Thyroid gland (tissue), 4 donors: ENCODE data around the gene CRYBG3. TPM values are rescaled to one million over a fixed set of nuclear protein-coding genes. Genes with fewer than 3 reads are reported as not detected.

Experiments
- DNase-seq, 2 donors: peaks; one replicate each; pipeline ENCODE4 v3.0.0-alpha.2; 2019
- H3K27ac ChIP-seq, 3 donors: fragments of 200-600 bp; sonication (generic); 1 replicate in 2 of 3; 2 replicates in 1 of 3; pipeline ENCODE4 v1.5.1; 2016 to 2019; ENCODE audit warnings: mild to moderate bottlenecking in 1 of 3, moderate library complexity in 1 of 3
- H3K27me3 ChIP-seq: fragments of 200-600 bp; sonication (generic); one replicate; pipeline ENCODE4 v1.5.1; 2019
- H3K36me3 ChIP-seq, 2 donors: fragments of 200-600 bp; sonication (generic); one replicate each; pipeline ENCODE4 v1.5.1; 2016 to 2019
- H3K4me1 ChIP-seq, 2 donors: fragments of 200-600 bp; sonication (generic); one replicate each; pipeline ENCODE4 v1.5.1; 2017 to 2019
- H3K4me3 ChIP-seq, 3 donors: fragments of 200-600 bp; sonication (generic); replicated peaks in 1 of 3; 1 replicate in 2 of 3; 2 replicates in 1 of 3; pipeline ENCODE4 v1.5.1; 2016; ENCODE audit warnings: mild to moderate bottlenecking in 1 of 3
- H3K9me3 ChIP-seq: fragments of 200-600 bp; sonication (generic); one replicate; pipeline ENCODE4 v1.5.1; 2017
- CTCF ChIP-seq, 6 experiments: fragments of 200-600 bp in 3 of 6; fragments of 450-650 bp in 3 of 6; sonication (generic) in 3 of 6; IDR thresholded peaks; one replicate each; pipeline ENCODE4 v1.5.1; 2016 to 2019; ENCODE audit warnings: antibody characterized with exemption in 6 of 6, mild to moderate bottlenecking in 2 of 6, inconsistent platforms in 1 of 6, moderate library complexity in 1 of 6
- POLR2A ChIP-seq, 2 donors: fragments of 450-650 bp; IDR thresholded peaks; one replicate each; pipeline ENCODE4 v1.6.1; 2017; ENCODE audit warnings: antibody characterized with exemption in 2 of 2, mild to moderate bottlenecking in 2 of 2, moderate library complexity in 1 of 2
- WGBS, 2 donors: methylation state at CpG; one replicate each; pipeline ENCODE4 v1.1.5; 2017; 5-methylcytosine and 5-hydroxymethylcytosine counted together
- intact Hi-C: fragments of 100-400 bp; cut with DNase I; formaldehyde crosslinking; loops from one replicate; pipeline ENCODE4 v1.15.1; 2023
- total RNA-seq, 4 donors: library from RNA; depleted of rRNA; stranded (reverse); fragments of >200 nt; gene quantifications; one replicate each; pipeline ENCODE4 v1.2.3, GENCODE V29; 2016

Gene CRYBG3
- total RNA-seq, 4 donors from 2014 or later: 65.3 to 108 (median 79.4) TPM

- intact Hi-C loops: no loop called here
- DNase-seq: no peak
These were observed 13.9 kb downstream of the CRYBG3 start for GRCh38 chr3:97835761-97836160.

GRCh38 chr3:97838393-97838792, 16.6 kb downstream of the CRYBG3 start:
- intact Hi-C loops: no loop called here
- no peak for DNase-seq
- Histone ChIP-seq H3K4me1 (peaks cover 10 to 31% of the 10 kb centered on the region in 2 donors), H3K27ac (no peak overlapping the region), H3K9me3 (no peaks in the 10 kb centered on the region), H3K36me3 (no peaks in the 10 kb centered on the region), H3K27me3 (no peaks in the 10 kb centered on the region), H3K4me3 (no peak overlapping the region)
- no peak for TF ChIP-seq CTCF (IDR thresholded peaks at IDR 0.05)
- no peak for TF ChIP-seq POLR2A (IDR thresholded peaks at IDR 0.05)
- 80 to 82% methylated on average over 3 of the region's 3 CpGs for WGBS, 2 donors

More at GRCh38 chr3:97835761-97836160, 13.9 kb downstream of the CRYBG3 start:
- WGBS, 2 donors: 92 to 97% methylated on average over 5 of the region's 5 CpGs
- H3K27ac ChIP-seq: no peak overlapping the region
- peaks cover 10 to 32% of the 10 kb centered on the region in 2 donors for H3K4me1 ChIP-seq
- no peaks in the 10 kb centered on the region for H3K9me3 ChIP-seq
- TF ChIP-seq POLR2A (IDR thresholded peaks at IDR 0.05) (no peak), CTCF (IDR thresholded peaks at IDR 0.05) (no peak)
- H3K27me3 ChIP-seq: no peaks in the 10 kb centered on the region
- no peaks in the 10 kb centered on the region for H3K36me3 ChIP-seq
- no peak overlapping the region for H3K4me3 ChIP-seq

- WGBS, 2 donors: 84 to 89% methylated on average over 2 of the region's 2 CpGs
- Histone ChIP-seq H3K36me3 (no peaks in the 10 kb centered on the region), H3K4me1 (peaks cover 10 to 27% of the 10 kb centered on the region in 2 donors), H3K27ac (no peak overlapping the region), H3K9me3 (no peaks in the 10 kb centered on the region), H3K27me3 (no peaks in the 10 kb centered on the region), H3K4me3 (no peak overlapping the region)
- TF ChIP-seq CTCF (IDR thresholded peaks at IDR 0.05) (no peak), POLR2A (IDR thresholded peaks at IDR 0.05) (no peak)
- intact Hi-C loops: no loop called here
- no peak for DNase-seq
These were observed 18.1 kb downstream of the CRYBG3 start for GRCh38 chr3:97839944-97840343.

- DNase-seq: no peak
- H3K36me3 ChIP-seq: no peaks in the 10 kb centered on the region
- no peak overlapping the region for H3K27ac ChIP-seq
- intact Hi-C loops: no loop called here
- TF ChIP-seq CTCF (IDR thresholded peaks at IDR 0.05): no peak
- TF ChIP-seq POLR2A (IDR thresholded peaks at IDR 0.05): no peak
- no peaks in the 10 kb centered on the region for H3K9me3 ChIP-seq
- 94 to 95% methylated on average over 8 of the region's 8 CpGs for WGBS, 2 donors
- H3K4me1 ChIP-seq: peaks cover 10 to 27% of the 10 kb centered on the region in 2 donors
- H3K27me3 ChIP-seq: no peaks in the 10 kb centered on the region
- no peak overlapping the region for H3K4me3 ChIP-seq
These were observed 19.5 kb downstream of the CRYBG3 start for GRCh38 chr3:97841304-97841703.

- Histone ChIP-seq H3K27ac (no peak overlapping the region), H3K4me3 (no peak overlapping the region), H3K27me3 (no peaks in the 10 kb centered on the region), H3K4me1 (peaks cover 10 to 27% of the 10 kb centered on the region in 2 donors), H3K36me3 (no peaks in the 10 kb centered on the region), H3K9me3 (no peaks in the 10 kb centered on the region)
- TF ChIP-seq CTCF (IDR thresholded peaks at IDR 0.05) (no peak), POLR2A (IDR thresholded peaks at IDR 0.05) (no peak)
- no peak for DNase-seq
- 95 to 98% methylated on average over 3 of the region's 3 CpGs for WGBS, 2 donors
- intact Hi-C loops: no loop called here
These were observed 20.1 kb downstream of the CRYBG3 start for GRCh38 chr3:97841956-97842355.
